Fibroblast of skin of back (primary cell): ENCODE measurements around the gene ADAMTS16. TPM values are rescaled to one million over a fixed set of nuclear protein-coding genes. Genes with fewer than 3 reads are reported as not detected.
A peak's percentile ranks its signal among the peaks of the same experiment; 100 is the strongest.
"Not testable (repeated sequence)": the region's sequence is repeated elsewhere in the genome, so short reads cannot be mapped to it uniquely, and the experiment has no call there.

Experiments used
- DNase-seq: peaks from one replicate; pipeline ENCODE4 v3.0.0-alpha.2; 2013
- polyA plus RNA-seq, 2 experiments: library from polyadenylated mRNA; unstranded; fragments of 120-200 nt; gene quantifications; one replicate each; pipeline ENCODE4 v1.2.1, GENCODE V29; 2013; ENCODE audit not compliant: insufficient read length in 2 of 2

Gene ADAMTS16
- 0.23 TPM for polyA plus RNA-seq (2013, experiment 1 of 2; ENCODE audit: insufficient read length)
- polyA plus RNA-seq (2013, experiment 2 of 2; ENCODE audit: insufficient read length): 0.18 TPM

- no peak for DNase-seq
Observed at GRCh38 chr5:5139777-5140478, at the start of gene ADAMTS16. Gene ADAMTS16 (plus strand): TSS chr5:5140330. CDS start chr5:5140468, 138 bp downstream.

GRCh38 chr5:5092149-5092548 is 48.0 kb upstream of the ADAMTS16 start:
- DNase-seq: no peak

- no peak for DNase-seq
Observed at GRCh38 chr5:5100635-5101034, 39.5 kb upstream of the ADAMTS16 start.

- DNase-seq: no peak
Observed at GRCh38 chr5:5101676-5102075, 38.5 kb upstream of the ADAMTS16 start.

- no peak for DNase-seq
Observed at GRCh38 chr5:5103245-5103644, 36.9 kb upstream of the ADAMTS16 start.

- DNase-seq: no peak
Observed at GRCh38 chr5:5104550-5104949, 35.6 kb upstream of the ADAMTS16 start.

GRCh38 chr5:5105531-5105930 is 34.6 kb upstream of the ADAMTS16 start:
- no peak for DNase-seq

- no peak for DNase-seq
Observed at GRCh38 chr5:5116956-5117355, 23.2 kb upstream of the ADAMTS16 start.

GRCh38 chr5:5122776-5123175 is 17.4 kb upstream of the ADAMTS16 start:
- no peak for DNase-seq

GRCh38 chr5:5124231-5124630 is 15.9 kb upstream of the ADAMTS16 start:
- no peak for DNase-seq

GRCh38 chr5:5126444-5126843 is 13.7 kb upstream of the ADAMTS16 start:
- DNase-seq: no peak

GRCh38 chr5:5128766-5129165 is 11.4 kb upstream of the ADAMTS16 start:
- no peak for DNase-seq

GRCh38 chr5:5132234-5132633 is 7.9 kb upstream of the ADAMTS16 start:
- no peak for DNase-seq

- DNase-seq: no peak
Observed at GRCh38 chr5:5132693-5133295, 7.3 kb upstream of the ADAMTS16 start.

- DNase-seq: no peak
Observed at GRCh38 chr5:5134107-5134506, 6.0 kb upstream of the ADAMTS16 start.

GRCh38 chr5:5135957-5136676 is 4.0 kb upstream of the ADAMTS16 start:
- no peak for DNase-seq

- not testable (repeated sequence) for DNase-seq
Observed at GRCh38 chr5:5137851-5138250, 2.3 kb upstream of the ADAMTS16 start.

GRCh38 chr5:5139336-5139776 is 774 bp upstream of the ADAMTS16 start:
- no peak for DNase-seq

GRCh38 chr5:5140479-5141338 is 579 bp downstream of the ADAMTS16 start:
- no peak for DNase-seq

- DNase-seq: no peak
Observed at GRCh38 chr5:5141339-5141599, 1.1 kb downstream of the ADAMTS16 start.

- peak; percentile 60 for DNase-seq
Observed at GRCh38 chr5:5141625-5142525, 1.7 kb downstream of the ADAMTS16 start.

GRCh38 chr5:5144441-5144840 is 4.3 kb downstream of the ADAMTS16 start:
- no peak for DNase-seq
